ENCODE results near the gene C3orf49. TPM values are rescaled to one million over a fixed set of nuclear protein-coding genes. Genes with fewer than 3 reads are reported as not detected.

C3orf49 gene
- polyA plus RNA-seq, 1 of the 3 experiments (the other 2 are of a cell fraction), result not detected

- Histone ChIP-seq H3K4me2 (no peak overlapping the region), H3F3A (replicated peaks; ENCODE audit: insufficient read depth) (no peaks in the 10 kb centered on the region), H2AFZ (ENCODE audit: low read depth) (no peak overlapping the region), H3K9me3 (no peaks in the 10 kb centered on the region), H4K20me1 (ENCODE audit: insufficient read depth) (no peaks in the 10 kb centered on the region), H3K27ac (ENCODE audit: low read depth in 2 of 2, low read length in 1 of 2) (no peak overlapping the region), H3K9me2 (no peaks in the 10 kb centered on the region), H3K9ac (no peak overlapping the region), H3K79me2 (ENCODE audit: insufficient read depth) (no peaks in the 10 kb centered on the region), H3K27me3 (ENCODE audit: insufficient read depth) (no peaks in the 10 kb centered on the region), H3K36me3 (replicated peaks in 1 of 2; ENCODE audit: control insufficient read depth in 1 of 2, insufficient read depth in 2 of 2, low read length in 1 of 2) (no peaks in the 10 kb centered on the region), H3K4me1 (ENCODE audit: control insufficient read depth in 1 of 2, insufficient read depth in 2 of 2, low read depth in 1 of 2, low read length in 1 of 2) (peaks cover 3 to 8% of the 10 kb centered on the region in 2 experiments; a peak in 3 of 4 replicates), H3K4me3 (ENCODE audit: low read depth in 2 of 2, low read length in 1 of 2) (no peak overlapping the region)
- DNase-seq, result no peak
- TF ChIP-seq POLR2AphosphoS5 (IDR thresholded peaks at IDR 0.05; ENCODE audit: low read depth, low read length) (no peak), RXRA (IDR thresholded peaks at IDR 0.05; ENCODE audit: borderline replicate concordance, low read depth) (no peak), YY1 (IDR thresholded peaks at IDR 0.05; ENCODE audit: low read depth) (no peak), CHD2 (IDR thresholded peaks at IDR 0.05; ENCODE audit: low read length, partially characterized antibody) (no peak), ELF1 (IDR thresholded peaks at IDR 0.05) (no peak), FOXJ3 (CRISPR knock-in tag; IDR thresholded peaks at IDR 0.05) (no peak), NFIC (IDR thresholded peaks at IDR 0.05; ENCODE audit: borderline replicate concordance) (no peak)
- CTCF ChIA-PET, result interaction anchor here (1.0 to 17.2 kb wide), 4 partner anchors 11 to 455 kb away, joined by 3 to 444 read pairs (median 4); no protein-coding TSS in a partner anchor
- 91% methylated on average over 3 of the region's 3 CpGs for WGBS (ENCODE audit: low lambda C conversion rate)
- POLR2A ChIA-PET, result no interaction called here
Measured at GRCh38 chr3:63814237-63814636, 4.9 kb upstream of the C3orf49 start.

GRCh38 chr3:63817225-63817624 is 1.9 kb upstream of the C3orf49 start:
- Histone ChIP-seq H3K9ac (no peak overlapping the region), H3K9me2 (no peaks in the 10 kb centered on the region), H2AFZ (ENCODE audit: low read depth) (no peak overlapping the region), H3K36me3 (replicated peaks in 1 of 2; ENCODE audit: control insufficient read depth in 1 of 2, insufficient read depth in 2 of 2, low read length in 1 of 2) (no peaks in the 10 kb centered on the region), H4K20me1 (ENCODE audit: insufficient read depth) (no peaks in the 10 kb centered on the region), H3K9me3 (no peaks in the 10 kb centered on the region), H3F3A (replicated peaks; ENCODE audit: insufficient read depth) (peaks cover 5% of the 10 kb centered on the region), H3K4me1 (ENCODE audit: control insufficient read depth in 1 of 2, insufficient read depth in 2 of 2, low read depth in 1 of 2, low read length in 1 of 2) (peaks cover 0 to 3% of the 10 kb centered on the region in 2 experiments; a peak in 2 of 4 replicates), H3K27ac (ENCODE audit: low read depth in 2 of 2, low read length in 1 of 2) (no peak overlapping the region), H3K79me2 (ENCODE audit: insufficient read depth) (no peaks in the 10 kb centered on the region), H3K4me2 (no peak overlapping the region), H3K27me3 (ENCODE audit: insufficient read depth) (no peaks in the 10 kb centered on the region), H3K4me3 (ENCODE audit: low read depth in 2 of 2, low read length in 1 of 2) (no peak overlapping the region)
- 88% methylated on average over 5 of the region's 5 CpGs for WGBS (ENCODE audit: low lambda C conversion rate)
- DNase-seq, result no peak
- CTCF ChIA-PET, result interaction anchor here (1.0 to 17.2 kb wide), 9 partner anchors 9 to 1160 kb away, joined by 3 to 444 read pairs (median 17); no protein-coding TSS in a partner anchor
- POLR2A ChIA-PET, result interaction anchor here (0.8 kb wide), 1 partner anchor 432 kb away, joined by 3 read pairs; no protein-coding TSS in a partner anchor
- TF ChIP-seq IRF3 (IDR thresholded peaks at IDR 0.05; ENCODE audit: low read depth, low read length), result no peak
- TF ChIP-seq GATA2 (CRISPR knock-in tag; IDR thresholded peaks at IDR 0.05), result no peak
- TF ChIP-seq MEF2A (IDR thresholded peaks at IDR 0.05; ENCODE audit: borderline replicate concordance, low read depth), result no peak
- TF ChIP-seq EZH2phosphoT487 (IDR thresholded peaks at IDR 0.05; ENCODE audit: borderline replicate concordance, low read depth), result no peak
- TF ChIP-seq TCF12 (IDR thresholded peaks at IDR 0.05), result no peak
- TF ChIP-seq CHD2 (IDR thresholded peaks at IDR 0.05; ENCODE audit: low read length, partially characterized antibody), result no peak
- no peak for TF ChIP-seq RXRA (IDR thresholded peaks at IDR 0.05; ENCODE audit: borderline replicate concordance, low read depth)
- no peak for TF ChIP-seq FOXM1 (IDR thresholded peaks at IDR 0.05; ENCODE audit: low read depth)

Measured in SK-N-SH (cell line).